Endothelial cell of umbilical vein (primary cell): ENCODE results near the gene SLC22A4.

ENCODE experiments used
- CTCF ChIP-seq, 2 donors: IDR thresholded peaks; 1 replicate in 1 of 2; 2 replicates in 1 of 2; pipeline ENCODE4 v1.5.1; 2011; ENCODE audit warnings: low read length in 2 of 2, mild to moderate bottlenecking in 2 of 2, moderate library complexity in 2 of 2, control low read depth in 1 of 2, inconsistent platforms in 1 of 2, low read depth in 1 of 2; ENCODE audit not compliant: insufficient read depth in 1 of 2; ENCODE audit errors: extremely low read depth in 1 of 2
- JUN ChIP-seq: IDR thresholded peaks from 2 replicates; pipeline ENCODE4 v1.6.1; 2011; ENCODE audit warnings: borderline replicate concordance, low read depth; ENCODE audit not compliant: insufficient read length, insufficient read depth
- MAX ChIP-seq: IDR thresholded peaks from 2 replicates; pipeline ENCODE4 v1.6.1; 2011; ENCODE audit not compliant: insufficient read depth, insufficient read length
- MYC ChIP-seq: IDR thresholded peaks from one replicate; pipeline ENCODE4 v1.6.1; 2011; ENCODE audit warnings: mild to moderate bottlenecking, low read depth, low read length
- POLR2A ChIP-seq: IDR thresholded peaks from 2 replicates; pipeline ENCODE4 v1.6.1; 2012; ENCODE audit warnings: low read depth, mild to moderate bottlenecking, control low read depth, low read length
- POLR2AphosphoS5 ChIP-seq: IDR thresholded peaks from 2 replicates; pipeline ENCODE4 v1.6.1; 2012; ENCODE audit warnings: low read depth, mild to moderate bottlenecking, control low read depth, low read length, moderate library complexity; ENCODE audit not compliant: insufficient read depth

GRCh38 chr5:132246806-132247205, 47.4 kb upstream of the SLC22A4 start:
- TF ChIP-seq MYC = no peak
- no peak for TF ChIP-seq MAX
- no peak for TF ChIP-seq CTCF (IDR thresholded peaks at IDR 0.05; ENCODE audit: extremely low read depth in 1 of 2, insufficient read depth in 1 of 2, low read depth in 1 of 2, low read length in 2 of 2)
- no peak for TF ChIP-seq POLR2A
- TF ChIP-seq JUN = no peak
- TF ChIP-seq POLR2AphosphoS5 = no peak
